ENCODE results near the gene SIGLEC14.

Gene SIGLEC14

GRCh38 chr19:51627491-51628138 is 19.0 kb downstream of the SIGLEC14 start:
- no peak for TF ChIP-seq TCF12 (IDR thresholded peaks at IDR 0.05; ENCODE audit: low read depth)
- TF ChIP-seq, protein P1, sequence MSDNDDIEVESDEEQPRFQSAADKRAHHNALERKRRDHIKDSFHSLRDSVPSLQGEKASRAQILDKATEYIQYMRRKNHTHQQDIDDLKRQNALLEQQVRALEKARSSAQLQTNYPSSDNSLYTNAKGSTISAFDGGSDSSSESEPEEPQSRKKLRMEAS (IDR thresholded peaks at IDR 0.05), result no peak
- no peak for TF ChIP-seq YY1 (IDR thresholded peaks at IDR 0.05; ENCODE audit: low read depth)
- TF ChIP-seq CREB1 (IDR thresholded peaks at IDR 0.05; ENCODE audit: low read depth), result no peak

DNA sequence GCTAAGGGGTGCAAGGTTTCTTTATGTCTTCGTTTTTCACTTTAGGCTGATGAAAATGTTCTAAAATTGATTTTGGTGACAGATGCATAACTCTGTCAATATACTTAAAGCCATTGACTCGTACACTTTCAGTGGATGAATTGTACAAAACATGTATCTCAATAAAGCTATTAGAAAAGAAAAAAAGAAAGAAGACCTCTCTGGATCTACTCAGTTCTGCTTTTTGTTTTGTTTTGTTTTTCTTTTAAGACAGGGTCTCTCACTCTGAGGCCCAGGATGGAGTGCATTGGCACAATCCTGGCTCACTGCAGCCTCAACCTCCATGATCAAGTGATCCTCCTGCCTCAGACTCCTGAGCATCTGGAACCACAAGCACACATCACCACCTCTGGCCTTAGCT is 19.9 kb downstream of the SIGLEC14 start:
- TF ChIP-seq USF1 (IDR thresholded peaks at IDR 0.05) (no peak), NFIC (IDR thresholded peaks at IDR 0.05) (no peak), FOXM1 (IDR thresholded peaks at IDR 0.05; ENCODE audit: borderline replicate concordance, low read depth) (no peak), TEAD4 (IDR thresholded peaks at IDR 0.05) (no peak), RAD21 (IDR thresholded peaks at IDR 0.05; ENCODE audit: low read depth) (no peak), TCF12 (IDR thresholded peaks at IDR 0.05; ENCODE audit: low read depth) (no peak), EP300 (IDR thresholded peaks at IDR 0.05; ENCODE audit: borderline replicate concordance) (no peak), CEBPB (IDR thresholded peaks at IDR 0.05) (no peak), EGR1 (IDR thresholded peaks at IDR 0.05) (no peak), REST (IDR thresholded peaks at IDR 0.05; ENCODE audit: low read depth) (no peak), YY1 (IDR thresholded peaks at IDR 0.05; ENCODE audit: low read depth) (no peak), TAF1 (IDR thresholded peaks at IDR 0.05; ENCODE audit: low read depth) (no peak), ZBTB7A (IDR thresholded peaks at IDR 0.05; ENCODE audit: low read depth) (no peak), CREB1 (IDR thresholded peaks at IDR 0.05; ENCODE audit: low read depth) (no peak)
- TF ChIP-seq, protein P1 (IDR thresholded peaks at IDR 0.05), result no peak

- TF ChIP-seq, protein P1 (IDR thresholded peaks at IDR 0.05), result no peak
- TF ChIP-seq CEBPB (IDR thresholded peaks at IDR 0.05) (no peak), REST (IDR thresholded peaks at IDR 0.05; ENCODE audit: low read depth) (no peak), ZBTB7A (IDR thresholded peaks at IDR 0.05; ENCODE audit: low read depth) (no peak), TAF1 (IDR thresholded peaks at IDR 0.05; ENCODE audit: low read depth) (no peak), EGR1 (IDR thresholded peaks at IDR 0.05) (no peak), CREB1 (IDR thresholded peaks at IDR 0.05; ENCODE audit: low read depth) (no peak), TEAD4 (IDR thresholded peaks at IDR 0.05) (no peak), TCF12 (IDR thresholded peaks at IDR 0.05; ENCODE audit: low read depth) (no peak)
These were observed 25.4 kb downstream of the SIGLEC14 start for GRCh38 chr19:51621178-51621577.

DNA sequence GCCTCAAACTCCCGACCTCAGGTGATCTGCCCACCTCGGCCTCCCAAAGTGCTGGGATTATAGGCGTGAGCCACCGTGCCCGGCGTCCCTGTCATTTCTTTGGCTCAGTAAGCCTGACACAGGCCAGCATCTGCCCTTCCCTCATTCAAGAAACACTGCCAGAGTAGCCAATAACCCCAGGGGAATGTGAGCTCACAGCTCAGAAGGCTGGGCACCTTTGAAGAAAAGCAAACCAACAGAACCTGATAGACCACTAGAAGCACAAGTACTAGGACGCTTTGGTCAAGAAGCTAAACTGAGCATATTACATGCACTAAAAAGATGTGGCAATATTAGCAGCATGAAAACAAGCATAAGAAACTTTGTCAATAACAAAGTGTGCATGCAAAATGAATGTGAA is 30.6 kb downstream of the SIGLEC14 start:
- TF ChIP-seq CREB1 (IDR thresholded peaks at IDR 0.05; ENCODE audit: low read depth) (no peak), CEBPB (IDR thresholded peaks at IDR 0.05) (no peak), TCF12 (IDR thresholded peaks at IDR 0.05; ENCODE audit: low read depth) (no peak), ZBTB7A (IDR thresholded peaks at IDR 0.05; ENCODE audit: low read depth) (no peak), EGR1 (IDR thresholded peaks at IDR 0.05) (no peak), RAD21 (IDR thresholded peaks at IDR 0.05; ENCODE audit: low read depth) (no peak), TAF1 (IDR thresholded peaks at IDR 0.05; ENCODE audit: low read depth) (no peak), USF1 (IDR thresholded peaks at IDR 0.05) (no peak), EP300 (IDR thresholded peaks at IDR 0.05; ENCODE audit: borderline replicate concordance) (no peak), REST (IDR thresholded peaks at IDR 0.05; ENCODE audit: low read depth) (no peak), NFIC (IDR thresholded peaks at IDR 0.05) (no peak), YY1 (IDR thresholded peaks at IDR 0.05; ENCODE audit: low read depth) (no peak), FOXM1 (IDR thresholded peaks at IDR 0.05; ENCODE audit: borderline replicate concordance, low read depth) (no peak)
- TF ChIP-seq, protein P1 (IDR thresholded peaks at IDR 0.05), result no peak

All from Ishikawa (cell line).